Peyer's patch (tissue), 4 donors: ENCODE results near the gene ZNF8.

Experiments used
- POLR2A ChIP-seq, 2 donors: fragments of 450-650 bp; IDR thresholded peaks; one replicate each; pipeline ENCODE4 v1.5.1; 2017; ENCODE audit warnings: antibody characterized with exemption in 2 of 2, mild to moderate bottlenecking in 2 of 2, moderate library complexity in 2 of 2
- TF ChIP-seq, protein P1 (sequence below), 6 experiments: fragments of 450-650 bp in 4 of 6; fragments of 200-600 bp in 2 of 6; sonication (generic) in 1 of 6; IDR thresholded peaks; one replicate each; pipeline ENCODE4 v1.5.1; 2017 to 2019; ENCODE audit warnings: antibody characterized with exemption in 6 of 6, mild to moderate bottlenecking in 3 of 6, moderate library complexity in 1 of 6

DNA sequence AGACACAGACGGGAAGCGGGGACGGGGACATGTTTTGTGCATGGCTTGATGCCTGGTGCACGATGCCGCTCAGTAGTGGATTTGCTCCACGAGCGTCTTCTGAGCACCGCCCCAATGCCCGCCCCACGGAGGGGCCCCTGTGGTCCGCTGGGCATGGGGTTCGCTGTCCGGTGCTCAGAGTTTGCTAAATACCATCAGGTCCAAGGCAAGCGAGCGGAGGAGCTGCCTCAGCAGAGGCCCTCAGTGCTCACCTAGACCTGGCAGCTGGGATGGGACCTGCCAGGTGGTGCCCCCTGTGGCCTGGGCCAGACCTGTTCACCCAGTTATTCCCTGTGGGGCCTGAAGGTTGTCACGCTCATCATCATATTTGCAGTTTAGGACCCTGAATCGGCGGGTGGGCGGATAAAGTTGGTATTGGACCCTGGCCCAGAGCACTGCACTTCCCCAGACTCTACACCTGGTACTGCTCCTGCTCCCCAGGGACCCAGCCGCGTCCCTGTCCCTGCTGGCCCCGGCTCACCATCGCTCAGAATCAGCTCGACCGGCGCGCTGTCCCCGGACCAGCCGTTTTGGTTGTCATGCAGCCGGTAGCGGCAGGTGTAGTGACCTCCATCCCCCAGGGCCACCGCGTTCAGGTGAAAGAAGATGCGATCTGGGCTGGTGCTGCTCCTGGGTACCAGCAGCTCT, 72.3 kb downstream of the ZNF8 start:
- TF ChIP-seq, protein P1, sequence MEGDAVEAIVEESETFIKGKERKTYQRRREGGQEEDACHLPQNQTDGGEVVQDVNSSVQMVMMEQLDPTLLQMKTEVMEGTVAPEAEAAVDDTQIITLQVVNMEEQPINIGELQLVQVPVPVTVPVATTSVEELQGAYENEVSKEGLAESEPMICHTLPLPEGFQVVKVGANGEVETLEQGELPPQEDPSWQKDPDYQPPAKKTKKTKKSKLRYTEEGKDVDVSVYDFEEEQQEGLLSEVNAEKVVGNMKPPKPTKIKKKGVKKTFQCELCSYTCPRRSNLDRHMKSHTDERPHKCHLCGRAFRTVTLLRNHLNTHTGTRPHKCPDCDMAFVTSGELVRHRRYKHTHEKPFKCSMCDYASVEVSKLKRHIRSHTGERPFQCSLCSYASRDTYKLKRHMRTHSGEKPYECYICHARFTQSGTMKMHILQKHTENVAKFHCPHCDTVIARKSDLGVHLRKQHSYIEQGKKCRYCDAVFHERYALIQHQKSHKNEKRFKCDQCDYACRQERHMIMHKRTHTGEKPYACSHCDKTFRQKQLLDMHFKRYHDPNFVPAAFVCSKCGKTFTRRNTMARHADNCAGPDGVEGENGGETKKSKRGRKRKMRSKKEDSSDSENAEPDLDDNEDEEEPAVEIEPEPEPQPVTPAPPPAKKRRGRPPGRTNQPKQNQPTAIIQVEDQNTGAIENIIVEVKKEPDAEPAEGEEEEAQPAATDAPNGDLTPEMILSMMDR (IDR thresholded peaks at IDR 0.05) = no peak
- no peak for TF ChIP-seq POLR2A (IDR thresholded peaks at IDR 0.05)
